ENCODE measurements around the gene CFAP61.
"Not testable (repeated sequence)": the region's sequence is repeated elsewhere in the genome, so short reads cannot be mapped to it uniquely, and the experiment has no call there.

Gene CFAP61

GRCh38 chr20:20092827-20093226 is 40.5 kb downstream of the CFAP61 start:
- no peak for DNase-seq

- no peak for DNase-seq
Measured at GRCh38 chr20:20094410-20094809, 42.1 kb downstream of the CFAP61 start.

- peak; percentile 75 for DNase-seq
Measured at GRCh38 chr20:20095114-20095872, 43.0 kb downstream of the CFAP61 start.

- peak; percentile 16 for DNase-seq
Measured at GRCh38 chr20:20096421-20096820, 44.1 kb downstream of the CFAP61 start.

GRCh38 chr20:20100881-20101280 is 48.5 kb downstream of the CFAP61 start:
- no peak for DNase-seq

- DNase-seq: no peak
Measured at GRCh38 chr20:20102163-20102562, 49.8 kb downstream of the CFAP61 start.

- no peak for DNase-seq
Measured at GRCh38 chr20:20102716-20103258, 50.5 kb downstream of the CFAP61 start.

- DNase-seq: no peak
Measured at GRCh38 chr20:20103486-20103885, 51.2 kb downstream of the CFAP61 start.

GRCh38 chr20:20123187-20123586 is 70.9 kb downstream of the CFAP61 start:
- not testable (repeated sequence) for DNase-seq

- DNase-seq: peak; percentile 56
Measured at GRCh38 chr20:20130399-20130798, 78.1 kb downstream of the CFAP61 start.

- peak; percentile 47 for DNase-seq
Measured at GRCh38 chr20:20134941-20135575, 82.7 kb downstream of the CFAP61 start.

- no peak for DNase-seq
Measured at GRCh38 chr20:20136313-20136712, 84.0 kb downstream of the CFAP61 start.

GRCh38 chr20:20137851-20138250 is 85.5 kb downstream of the CFAP61 start:
- DNase-seq: no peak

- no peak for DNase-seq
Measured at GRCh38 chr20:20138301-20139064, 86.2 kb downstream of the CFAP61 start.

GRCh38 chr20:20139403-20139802 is 87.1 kb downstream of the CFAP61 start:
- DNase-seq: peak; percentile 44

- DNase-seq: peak; percentile 57
Measured at GRCh38 chr20:20143165-20143564, 90.8 kb downstream of the CFAP61 start.

GRCh38 chr20:20143646-20144045 is 91.3 kb downstream of the CFAP61 start:
- DNase-seq: peak; percentile 50

- no peak for DNase-seq
Measured at GRCh38 chr20:20148779-20149178, 96.4 kb downstream of the CFAP61 start.

- DNase-seq: no peak
Measured at GRCh38 chr20:20150241-20150640, 97.9 kb downstream of the CFAP61 start.

- no peak for DNase-seq
Measured at GRCh38 chr20:20160520-20160919, 108.2 kb downstream of the CFAP61 start.

GRCh38 chr20:20161611-20162010 is 109.3 kb downstream of the CFAP61 start:
- no peak for DNase-seq

- DNase-seq: peak; percentile 12
Measured at GRCh38 chr20:20167698-20168097, 115.4 kb downstream of the CFAP61 start.

- DNase-seq: no peak
Measured at GRCh38 chr20:20173254-20173653, 120.9 kb downstream of the CFAP61 start.

All from NCI-H82 (cell line).